ENCODE measurements around the gene MIER1.

The MIER1 gene

DNA sequence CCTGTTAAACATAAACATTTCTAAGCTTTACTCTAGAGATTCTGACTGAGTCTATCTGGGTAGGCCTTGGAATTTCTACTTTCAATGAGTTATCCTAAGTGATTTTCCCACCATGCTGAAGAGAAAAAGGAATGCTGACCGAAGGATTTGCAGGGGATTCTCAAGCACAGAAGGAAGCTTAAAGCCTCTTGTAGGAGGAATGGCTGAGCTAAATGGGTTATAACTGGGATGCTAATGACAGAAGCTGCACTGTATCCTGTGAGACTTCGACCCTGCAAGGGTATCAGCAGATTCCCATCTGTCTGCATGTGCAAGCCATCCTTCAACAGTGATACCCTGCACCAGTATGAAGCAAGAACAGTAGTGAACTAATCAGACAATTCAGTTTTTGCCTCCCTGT, 93.8 kb downstream of the MIER1 start:
- TF ChIP-seq, protein P1, sequence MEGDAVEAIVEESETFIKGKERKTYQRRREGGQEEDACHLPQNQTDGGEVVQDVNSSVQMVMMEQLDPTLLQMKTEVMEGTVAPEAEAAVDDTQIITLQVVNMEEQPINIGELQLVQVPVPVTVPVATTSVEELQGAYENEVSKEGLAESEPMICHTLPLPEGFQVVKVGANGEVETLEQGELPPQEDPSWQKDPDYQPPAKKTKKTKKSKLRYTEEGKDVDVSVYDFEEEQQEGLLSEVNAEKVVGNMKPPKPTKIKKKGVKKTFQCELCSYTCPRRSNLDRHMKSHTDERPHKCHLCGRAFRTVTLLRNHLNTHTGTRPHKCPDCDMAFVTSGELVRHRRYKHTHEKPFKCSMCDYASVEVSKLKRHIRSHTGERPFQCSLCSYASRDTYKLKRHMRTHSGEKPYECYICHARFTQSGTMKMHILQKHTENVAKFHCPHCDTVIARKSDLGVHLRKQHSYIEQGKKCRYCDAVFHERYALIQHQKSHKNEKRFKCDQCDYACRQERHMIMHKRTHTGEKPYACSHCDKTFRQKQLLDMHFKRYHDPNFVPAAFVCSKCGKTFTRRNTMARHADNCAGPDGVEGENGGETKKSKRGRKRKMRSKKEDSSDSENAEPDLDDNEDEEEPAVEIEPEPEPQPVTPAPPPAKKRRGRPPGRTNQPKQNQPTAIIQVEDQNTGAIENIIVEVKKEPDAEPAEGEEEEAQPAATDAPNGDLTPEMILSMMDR (IDR thresholded peaks at IDR 0.05; ENCODE audit: low read depth, low read length), result no peak
- no peak overlapping the region for H3K4me3 ChIP-seq (ENCODE audit: low read depth, low read length)

DNA sequence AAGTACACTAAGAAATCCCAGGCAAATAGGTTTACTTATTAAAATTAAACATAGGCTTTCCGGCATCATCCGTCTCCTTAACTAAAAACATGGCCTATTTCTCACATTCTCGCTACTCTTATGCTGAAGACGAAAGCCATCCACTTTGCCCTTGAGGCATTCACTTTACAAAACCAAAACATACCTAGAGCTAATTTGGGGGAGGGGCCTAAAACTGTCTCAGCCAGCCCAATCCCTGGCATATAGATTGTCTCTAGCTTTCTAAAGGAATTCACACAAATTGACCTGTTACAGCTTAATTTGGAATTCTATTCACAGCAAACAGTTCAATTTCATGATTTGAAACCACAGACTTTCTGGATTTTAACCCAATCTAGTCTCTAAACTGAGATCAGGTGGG, 94.3 kb downstream of the MIER1 start:
- TF ChIP-seq, protein P1 (IDR thresholded peaks at IDR 0.05; ENCODE audit: low read depth, low read length), result no peak

DNA sequence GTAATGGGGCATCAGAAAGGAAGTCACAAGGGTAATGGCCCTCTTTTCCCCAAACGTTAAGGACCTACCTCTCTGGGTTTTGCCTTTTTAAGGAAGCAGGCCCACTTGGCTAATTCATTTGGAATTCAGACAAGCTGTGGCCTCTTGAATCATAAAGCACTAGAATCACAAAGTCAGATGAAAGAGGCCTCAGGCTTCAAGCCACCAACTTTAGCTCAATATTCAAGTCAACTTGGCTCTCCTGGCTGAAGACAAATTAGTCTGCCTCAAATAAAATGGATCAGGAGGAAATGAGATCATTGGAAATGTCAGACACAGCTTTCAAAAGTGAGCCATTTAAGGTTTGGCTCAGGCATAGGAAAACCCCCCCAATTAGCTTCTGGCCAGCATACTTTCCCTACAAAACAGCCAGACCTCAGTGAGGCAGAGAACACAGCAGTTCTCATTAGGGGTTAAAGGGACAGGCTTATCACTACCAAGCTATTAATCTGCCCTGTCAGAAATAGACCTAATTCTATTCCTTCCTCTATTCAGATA, 94.9 kb downstream of the MIER1 start:
- TF ChIP-seq, protein P1 (IDR thresholded peaks at IDR 0.05; ENCODE audit: low read depth, low read length), result no peak
- H3K4me3 ChIP-seq (ENCODE audit: low read depth, low read length), result no peak overlapping the region

More for the DNA sequence above, 94.3 kb downstream of the MIER1 start:
- no peak overlapping the region for H3K4me3 ChIP-seq (ENCODE audit: low read depth, low read length)

DNA sequence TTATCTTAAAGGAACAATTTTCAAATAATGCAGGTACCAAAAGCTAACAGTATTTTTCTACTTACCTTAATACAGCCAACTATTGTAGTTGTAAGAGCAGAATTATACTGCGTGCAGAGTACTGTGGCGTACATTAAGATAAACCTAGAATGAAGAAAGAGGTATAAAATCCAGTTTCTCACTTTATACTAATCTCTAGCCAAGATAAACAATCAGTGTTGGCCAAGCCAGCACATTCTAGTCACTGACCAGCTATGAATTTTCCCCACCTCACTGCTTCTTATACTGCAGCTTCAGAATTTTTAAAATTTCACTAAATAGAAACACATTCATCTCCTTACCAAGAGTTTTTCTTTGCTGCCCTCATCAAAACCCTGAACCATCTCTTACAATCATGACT, 95.5 kb downstream of the MIER1 start:
- H3K4me3 ChIP-seq (ENCODE audit: low read depth, low read length), result no peak overlapping the region
- TF ChIP-seq, protein P1 (IDR thresholded peaks at IDR 0.05; ENCODE audit: low read depth, low read length), result no peak

DNA sequence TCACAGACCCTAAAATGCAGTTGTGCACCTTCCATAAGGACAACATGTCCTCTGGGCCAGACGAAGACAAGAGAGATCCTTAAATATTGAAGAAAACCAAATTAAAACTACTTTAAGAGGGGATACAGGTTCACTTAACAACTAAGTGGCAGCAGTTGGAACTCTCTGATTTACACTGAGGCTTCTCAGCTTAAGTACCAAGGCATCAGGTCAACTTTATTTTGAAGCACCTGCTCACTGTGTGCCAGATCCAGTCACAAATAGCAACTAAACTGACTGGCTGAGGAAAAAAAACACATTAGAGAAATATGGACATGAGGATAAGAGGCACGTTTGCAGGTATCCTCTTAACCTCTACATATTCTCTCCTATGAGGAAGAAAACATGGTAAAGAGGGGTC, 96.0 kb downstream of the MIER1 start:
- TF ChIP-seq, protein P1 (IDR thresholded peaks at IDR 0.05; ENCODE audit: low read depth, low read length), result no peak
- no peak overlapping the region for H3K4me3 ChIP-seq (ENCODE audit: low read depth, low read length)

DNA sequence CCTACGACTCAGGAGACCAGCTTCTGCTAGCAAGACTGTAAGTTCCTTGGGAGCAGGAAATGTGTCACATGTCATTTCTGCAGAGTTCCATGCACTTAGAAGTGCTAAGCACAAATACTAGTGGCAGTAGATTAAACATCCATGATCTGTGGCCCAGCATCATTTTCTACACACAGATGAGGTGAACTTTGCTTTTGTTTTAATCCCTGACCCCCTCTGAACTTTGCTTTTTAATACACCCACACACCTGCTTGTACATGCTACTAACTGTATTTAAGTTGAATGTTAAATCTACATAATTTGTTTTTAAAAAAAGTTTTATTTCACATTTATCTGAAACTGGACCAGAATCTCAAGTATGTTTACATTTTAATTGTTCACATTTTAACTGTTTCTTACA, 104.7 kb downstream of the MIER1 start:
- TF ChIP-seq, protein P1 (IDR thresholded peaks at IDR 0.05; ENCODE audit: low read depth, low read length), result no peak
- H3K4me3 ChIP-seq (ENCODE audit: low read depth, low read length), result no peak overlapping the region

DNA sequence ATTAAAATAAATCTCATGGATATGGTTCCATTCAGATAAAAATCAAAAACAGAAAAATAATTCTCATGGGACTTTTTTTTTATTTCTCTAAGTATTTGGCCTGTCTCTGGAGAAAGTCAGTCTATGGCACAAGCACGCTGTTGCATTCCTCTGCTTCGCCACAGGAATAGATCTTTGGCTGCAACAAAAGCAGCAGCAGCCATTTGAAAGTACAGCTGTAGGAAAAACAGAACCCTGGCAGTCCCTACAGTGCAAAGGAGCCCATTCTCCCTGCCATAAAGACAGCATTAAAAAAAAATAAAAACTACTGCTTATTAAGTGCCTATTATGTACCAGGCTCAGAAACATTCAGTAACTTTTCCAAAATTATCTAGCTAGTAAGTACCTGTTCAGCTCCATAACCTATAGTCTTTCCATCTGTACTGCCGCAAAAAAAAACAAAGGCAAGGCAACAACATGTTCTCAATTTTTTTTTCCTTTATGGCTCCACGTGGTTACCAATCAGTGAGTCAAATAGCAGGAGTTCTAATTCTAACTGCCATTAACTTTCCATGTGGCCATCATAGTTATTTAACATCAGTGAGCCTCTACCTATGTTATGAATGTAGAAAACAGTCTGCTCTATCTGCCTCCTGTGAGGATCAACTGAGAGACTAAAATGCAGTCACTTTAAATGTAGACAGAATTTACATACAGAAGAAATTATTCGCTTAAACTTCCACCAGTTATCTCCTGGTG, 106.5 kb downstream of the MIER1 start:
- TF ChIP-seq, protein P1 (IDR thresholded peaks at IDR 0.05; ENCODE audit: low read depth, low read length), result no peak
- H3K4me3 ChIP-seq (ENCODE audit: low read depth, low read length), result no peak overlapping the region
